HUDEP-2 (cell line): ENCODE data around the gene EXOC3L4.

Experiments used
- DNase-seq, 76 experiments: peaks; one replicate each; lab custom pipeline; 2025; ENCODE audit not compliant: unreplicated experiment in 76 of 76; lab: John Stamatoyannopoulos, UW

Gene EXOC3L4

DNA sequence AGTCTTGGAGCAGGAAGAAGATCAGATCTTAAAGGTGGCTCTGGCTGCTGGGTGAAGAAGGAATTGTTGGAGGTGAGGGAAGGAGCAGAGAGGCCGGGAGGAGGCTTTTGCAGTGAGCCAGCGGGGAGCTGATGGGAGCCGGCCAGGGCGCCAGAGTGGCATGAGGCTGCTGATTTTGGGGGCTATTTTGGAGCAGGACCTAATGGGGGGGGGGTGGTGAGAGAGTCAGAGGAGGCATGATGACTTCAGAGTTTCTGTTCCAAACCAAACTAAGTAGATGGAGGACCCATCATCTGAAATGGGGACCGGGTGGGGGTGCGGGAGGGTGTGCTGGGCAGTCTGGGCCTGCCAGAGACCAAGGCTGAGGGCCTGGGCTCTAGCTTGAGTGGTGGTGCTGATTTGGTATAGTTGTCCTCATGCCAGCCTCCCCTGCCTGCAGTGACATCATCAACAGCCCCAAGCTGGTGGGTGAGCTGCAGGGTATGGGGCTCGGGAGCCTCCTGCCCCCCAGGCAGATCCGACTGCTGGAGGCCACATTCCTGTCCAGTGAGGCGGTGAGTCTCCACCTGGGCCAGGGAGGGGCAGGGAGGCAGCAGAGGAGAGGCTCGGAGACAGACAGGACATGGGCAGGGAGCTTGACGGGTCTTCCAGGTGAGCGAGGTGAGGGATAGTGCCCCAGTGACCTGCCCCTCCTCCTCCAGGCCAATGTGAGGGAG, 34.9 kb downstream of the EXOC3L4 start:
- DNase-seq, result no peak

DNA sequence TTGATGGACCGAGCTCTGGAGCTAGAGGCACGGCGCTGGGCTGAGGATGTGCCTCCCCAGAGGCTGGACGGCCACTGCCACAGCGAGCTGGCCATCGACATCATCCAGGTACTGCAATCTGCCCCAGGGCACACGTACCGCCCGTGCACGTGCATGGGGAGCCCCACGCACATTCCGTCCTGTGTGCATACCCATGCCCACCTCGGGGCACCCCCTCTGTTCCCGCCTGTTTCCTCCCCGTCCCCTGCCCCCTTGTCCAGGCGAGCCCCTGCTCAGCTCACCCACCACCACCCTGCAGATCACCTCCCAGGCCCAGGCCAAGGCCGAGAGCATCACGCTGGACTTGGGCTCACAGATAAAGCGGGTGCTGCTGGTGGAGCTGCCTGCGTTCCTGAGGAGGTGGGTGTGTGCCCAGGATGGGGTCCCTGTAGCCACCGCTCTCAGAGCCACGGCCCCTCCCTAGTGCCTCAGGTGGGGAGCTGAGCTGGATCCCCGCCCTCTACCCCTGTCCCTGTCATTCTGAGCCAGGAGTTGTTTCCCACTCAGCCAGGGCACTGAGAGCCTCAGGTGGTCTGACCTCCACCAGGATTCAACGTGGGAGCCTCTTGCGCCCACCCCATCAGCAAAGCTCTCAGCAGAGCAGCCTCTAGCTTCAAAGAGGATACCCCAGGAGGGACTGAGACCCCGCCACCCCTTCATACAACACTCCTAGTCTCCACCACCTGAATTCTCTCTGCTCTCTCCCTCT, 35.7 kb downstream of the EXOC3L4 start:
- no peak for DNase-seq

DNA sequence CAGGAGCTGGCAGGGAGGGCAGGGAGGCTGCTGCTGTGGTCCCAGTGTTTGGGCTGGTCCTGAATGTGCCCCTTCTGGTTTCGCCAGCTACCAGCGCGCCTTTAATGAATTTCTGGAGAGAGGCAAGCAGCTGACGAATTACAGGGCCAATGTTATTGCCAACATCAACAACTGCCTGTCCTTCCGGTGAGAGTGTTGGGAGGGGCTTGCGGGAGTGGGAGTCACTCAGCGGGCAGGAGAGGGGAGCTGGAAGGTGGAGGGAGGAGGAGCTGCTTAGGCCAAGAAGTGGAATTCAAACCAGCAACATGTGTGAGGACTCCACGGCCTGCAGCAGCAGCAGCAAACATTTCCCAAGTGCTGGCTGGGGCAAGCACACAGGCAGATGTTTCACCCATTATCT, 36.4 kb downstream of the EXOC3L4 start:
- DNase-seq, result no peak

DNA sequence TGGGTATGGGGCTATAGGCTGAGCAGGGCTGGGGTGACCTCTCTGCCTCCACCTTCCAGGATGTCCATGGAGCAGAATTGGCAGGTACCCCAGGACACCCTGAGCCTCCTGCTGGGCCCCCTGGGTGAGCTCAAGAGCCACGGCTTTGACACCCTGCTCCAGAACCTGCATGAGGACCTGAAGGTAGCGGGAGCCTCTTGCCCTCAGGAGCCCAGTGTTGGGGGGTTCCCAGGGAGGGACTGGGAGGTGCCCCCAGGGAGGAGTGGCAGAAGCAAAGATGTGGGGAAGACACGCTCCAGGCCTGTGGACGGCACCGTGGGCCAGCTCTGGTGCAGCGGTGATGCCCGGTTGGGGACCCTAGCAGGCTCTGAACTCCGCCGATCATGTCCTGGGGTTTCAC, 37.1 kb downstream of the EXOC3L4 start:
- no peak for DNase-seq

DNA sequence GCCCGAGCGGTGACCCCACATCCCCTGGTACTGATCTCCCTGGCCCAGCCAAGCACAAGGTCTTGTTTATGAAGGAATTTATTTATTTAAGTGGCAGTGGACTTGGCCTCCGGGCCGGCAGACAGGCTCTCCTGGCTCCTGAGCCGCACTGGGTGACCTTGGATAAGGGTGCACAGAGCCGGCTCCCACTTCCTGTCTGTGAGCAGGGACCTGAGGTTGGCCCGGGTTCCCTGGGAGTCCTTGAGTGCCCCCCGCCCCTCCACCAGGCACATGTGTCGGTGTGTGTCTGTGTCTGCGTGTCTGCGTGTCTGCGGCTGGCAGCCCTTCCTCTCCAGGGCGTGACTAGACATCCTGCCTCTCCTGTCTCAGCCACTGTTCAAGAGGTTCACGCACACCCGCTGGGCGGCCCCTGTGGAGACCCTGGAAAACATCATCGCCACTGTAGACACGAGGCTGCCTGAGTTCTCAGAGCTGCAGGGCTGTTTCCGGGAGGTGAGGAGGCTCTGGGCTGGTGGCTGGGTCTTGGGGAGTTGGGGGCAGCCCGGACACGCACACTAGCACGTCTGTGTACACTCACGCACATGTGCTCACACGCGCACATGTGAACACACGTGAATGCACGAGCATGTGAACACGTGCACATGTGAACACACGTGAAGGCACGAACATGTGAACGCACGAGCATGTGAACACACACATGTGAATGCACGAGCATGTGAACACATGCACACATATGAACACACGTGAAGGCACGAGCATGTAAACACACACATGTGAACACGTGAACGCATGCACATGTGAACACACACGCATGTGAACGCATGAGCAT, 38.1 kb downstream of the EXOC3L4 start:
- no peak for DNase-seq

DNA sequence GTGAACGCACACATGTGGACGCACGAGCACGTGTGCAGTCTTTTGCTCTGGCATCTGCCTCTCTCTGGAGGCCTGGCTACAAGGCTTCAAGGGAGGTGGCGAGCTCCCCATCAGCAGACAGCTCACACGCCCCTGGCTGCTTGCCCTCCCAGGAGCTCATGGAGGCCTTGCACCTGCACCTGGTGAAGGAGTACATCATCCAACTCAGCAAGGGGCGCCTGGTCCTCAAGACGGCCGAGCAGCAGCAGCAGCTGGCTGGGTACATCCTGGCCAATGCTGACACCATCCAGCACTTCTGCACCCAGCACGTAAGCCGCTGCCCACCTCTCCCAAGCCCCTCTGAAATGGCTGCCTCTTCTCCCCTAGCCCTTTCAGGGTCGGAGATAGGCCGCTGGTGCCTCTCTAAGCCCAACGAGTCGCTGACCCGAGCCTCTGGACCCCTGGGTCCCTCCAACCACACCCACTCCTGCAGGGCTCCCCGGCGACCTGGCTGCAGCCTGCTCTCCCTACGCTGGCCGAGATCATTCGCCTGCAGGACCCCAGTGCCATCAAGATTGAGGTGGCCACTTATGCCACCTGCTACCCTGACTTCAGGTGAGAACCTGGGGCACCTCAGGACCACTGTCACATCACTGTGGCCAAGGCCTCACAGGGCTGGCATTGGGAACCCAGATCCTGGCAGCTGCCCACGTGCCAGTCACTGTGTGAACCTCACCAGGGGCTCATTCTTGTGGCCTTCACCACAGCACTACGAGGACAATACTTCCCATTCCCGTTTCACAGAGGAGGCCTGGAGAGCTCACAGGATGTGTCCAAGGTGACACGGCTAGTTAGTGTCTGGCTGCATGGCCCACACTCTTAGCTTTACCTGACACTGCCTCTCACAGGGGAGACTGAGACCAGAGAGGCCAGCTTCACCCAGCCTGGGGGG, 39.0 kb downstream of the EXOC3L4 start:
- no peak for DNase-seq

DNA sequence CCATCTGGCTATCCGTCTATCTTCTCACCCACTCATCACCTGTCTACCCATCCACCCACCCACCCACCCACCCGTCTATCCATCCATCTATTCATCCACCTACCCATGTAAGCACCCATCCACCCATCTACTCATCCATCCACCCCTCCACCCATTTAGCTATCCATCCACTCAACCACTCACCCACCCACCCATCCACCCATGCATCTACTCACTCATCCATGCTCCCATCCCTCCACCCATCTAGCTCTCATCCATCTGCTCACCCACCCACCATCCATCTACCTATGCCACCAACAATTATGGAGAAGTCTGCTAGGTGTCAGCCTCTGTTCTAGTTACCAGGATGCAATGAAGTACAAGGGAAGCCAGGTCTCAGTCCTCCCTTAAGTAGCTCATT, 39.9 kb downstream of the EXOC3L4 start:
- no peak for DNase-seq

DNA sequence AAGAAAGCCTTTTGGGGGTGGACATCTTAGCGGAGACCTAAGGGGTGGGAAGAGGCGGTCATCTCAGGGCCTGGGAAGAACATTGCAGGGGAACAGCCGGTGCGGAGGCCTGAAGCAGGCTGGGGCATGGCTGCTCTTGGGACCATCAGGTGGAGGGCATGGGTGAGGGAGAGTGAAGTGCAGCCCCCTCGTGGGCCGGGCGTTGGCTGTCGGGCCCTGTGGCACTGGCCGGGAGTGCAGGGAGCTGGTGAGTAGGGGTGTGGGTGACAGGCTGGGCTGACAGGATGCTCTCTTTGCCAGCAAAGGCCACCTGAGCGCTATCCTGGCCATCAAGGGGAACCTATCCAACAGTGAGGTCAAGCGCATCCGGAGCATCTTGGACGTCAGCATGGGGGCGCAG, 40.4 kb downstream of the EXOC3L4 start:
- no peak for DNase-seq

DNA sequence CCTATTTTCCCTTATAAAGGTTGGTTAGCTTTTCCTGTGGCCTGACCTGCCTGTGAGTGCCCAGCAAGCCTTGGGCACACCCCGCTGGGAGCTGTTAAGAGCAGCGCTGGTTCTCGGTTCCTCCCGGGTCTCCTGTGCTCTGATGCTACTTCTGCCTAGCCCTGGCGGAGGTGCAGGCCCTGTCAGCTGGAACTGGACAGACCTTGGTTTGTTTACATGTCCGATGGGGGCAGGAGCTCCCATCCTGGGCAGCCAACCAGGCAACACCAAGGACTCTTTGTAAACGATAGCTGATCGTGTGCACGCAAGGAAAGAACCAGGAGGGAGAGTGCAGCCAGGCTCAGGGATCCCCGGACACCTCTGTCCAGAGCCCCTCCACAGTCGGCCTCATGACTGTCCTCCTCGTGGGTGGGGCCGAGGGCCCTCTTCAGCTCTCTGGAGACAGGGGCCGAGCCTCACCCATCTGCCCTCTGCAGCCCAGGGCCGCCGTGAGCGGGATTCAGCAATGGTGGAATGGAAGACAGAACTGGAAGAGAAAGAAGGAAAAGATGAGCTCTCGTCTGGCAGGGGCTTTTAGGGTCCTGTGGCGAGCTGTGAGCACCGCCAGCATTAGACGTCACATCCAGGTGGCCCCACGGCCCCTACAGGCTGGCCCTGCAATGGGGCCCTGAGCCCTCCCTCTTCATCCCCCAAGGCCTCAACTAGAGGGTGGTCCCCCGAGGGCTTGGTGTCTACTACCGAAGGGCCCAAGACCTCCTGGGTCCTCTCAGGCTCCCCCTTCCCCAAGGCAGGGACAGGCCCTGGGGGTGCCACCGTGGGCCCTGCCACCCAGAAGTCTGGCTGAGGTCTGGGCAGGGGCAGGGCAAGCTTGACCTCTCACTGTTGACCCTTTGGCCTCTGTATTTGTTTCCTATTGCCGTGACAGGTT, 41.1 kb downstream of the EXOC3L4 start:
- DNase-seq, result no peak

DNA sequence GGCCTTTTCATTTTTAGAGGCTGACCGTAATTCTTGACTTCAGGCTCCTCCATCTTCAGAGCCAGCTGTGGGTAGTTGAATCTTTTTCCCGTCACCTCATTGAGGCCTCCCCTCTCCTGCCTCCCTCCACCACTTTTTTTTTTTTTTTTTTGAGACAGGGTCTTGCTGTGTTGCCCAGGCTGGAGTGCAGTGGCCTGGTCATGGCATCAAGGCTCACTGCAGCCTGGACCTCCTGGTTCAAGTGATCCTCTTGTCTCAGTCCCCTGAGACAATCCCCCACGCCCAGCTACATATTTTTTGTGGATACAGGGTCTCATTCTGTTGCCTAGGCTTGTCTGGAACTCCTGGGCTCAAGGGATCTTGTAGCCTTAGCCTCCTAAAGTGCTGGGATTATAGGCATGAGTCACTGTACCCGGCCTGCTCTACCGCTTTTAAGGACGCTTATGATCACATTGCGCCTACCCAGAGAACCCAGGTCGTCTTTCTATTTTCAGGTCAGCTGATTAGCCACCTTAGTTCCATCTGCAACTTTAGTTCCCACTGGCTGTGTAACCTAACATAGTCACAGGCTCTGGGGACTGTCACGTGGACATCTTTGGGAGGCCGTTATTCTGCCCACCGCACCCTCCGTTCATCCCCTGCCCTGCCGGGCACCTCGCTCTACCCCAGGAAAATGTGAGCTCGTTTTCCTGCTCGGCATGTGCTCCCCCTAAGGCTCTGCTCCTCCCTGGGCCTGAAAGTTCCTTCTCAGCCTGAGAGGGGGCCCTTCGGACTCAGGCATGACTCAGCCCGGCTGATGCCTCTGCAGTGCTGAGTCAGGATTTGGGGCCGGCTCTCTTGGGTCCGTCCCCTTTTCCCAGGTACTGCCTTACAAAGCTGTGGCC, 42.1 kb downstream of the EXOC3L4 start:
- peak in 1 of 76 experiments; percentile 17 for DNase-seq

DNA sequence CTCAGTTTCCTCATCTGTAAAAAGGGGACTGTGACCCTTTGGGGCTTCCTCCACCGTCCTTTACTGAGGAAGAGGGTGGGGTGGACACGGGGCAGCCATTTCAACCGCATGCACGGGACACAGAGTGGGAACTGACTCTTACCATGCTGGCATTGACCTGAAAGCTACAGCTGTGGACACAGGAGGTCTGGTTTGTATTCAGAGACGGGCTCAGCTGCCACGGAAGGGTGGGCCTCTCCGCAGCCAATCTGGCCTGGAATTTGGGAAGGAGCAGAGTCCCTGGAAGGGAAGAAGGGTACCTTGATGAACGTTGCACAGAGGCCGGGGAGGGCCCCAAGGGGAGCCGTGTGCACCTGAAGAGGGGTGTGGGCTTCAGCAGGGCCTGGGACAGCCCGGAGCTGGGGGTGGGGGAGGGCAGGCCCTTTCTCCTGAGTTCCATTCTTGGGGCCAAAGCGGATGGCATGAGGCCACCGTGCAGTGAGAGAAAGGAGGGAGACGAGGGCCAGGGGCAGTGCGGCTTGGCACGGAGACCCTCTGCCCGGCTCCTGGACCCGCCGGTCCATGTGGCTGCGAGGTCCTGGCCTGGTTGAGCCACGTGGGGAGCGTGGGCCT, 43.3 kb downstream of the EXOC3L4 start:
- DNase-seq, result no peak

DNA sequence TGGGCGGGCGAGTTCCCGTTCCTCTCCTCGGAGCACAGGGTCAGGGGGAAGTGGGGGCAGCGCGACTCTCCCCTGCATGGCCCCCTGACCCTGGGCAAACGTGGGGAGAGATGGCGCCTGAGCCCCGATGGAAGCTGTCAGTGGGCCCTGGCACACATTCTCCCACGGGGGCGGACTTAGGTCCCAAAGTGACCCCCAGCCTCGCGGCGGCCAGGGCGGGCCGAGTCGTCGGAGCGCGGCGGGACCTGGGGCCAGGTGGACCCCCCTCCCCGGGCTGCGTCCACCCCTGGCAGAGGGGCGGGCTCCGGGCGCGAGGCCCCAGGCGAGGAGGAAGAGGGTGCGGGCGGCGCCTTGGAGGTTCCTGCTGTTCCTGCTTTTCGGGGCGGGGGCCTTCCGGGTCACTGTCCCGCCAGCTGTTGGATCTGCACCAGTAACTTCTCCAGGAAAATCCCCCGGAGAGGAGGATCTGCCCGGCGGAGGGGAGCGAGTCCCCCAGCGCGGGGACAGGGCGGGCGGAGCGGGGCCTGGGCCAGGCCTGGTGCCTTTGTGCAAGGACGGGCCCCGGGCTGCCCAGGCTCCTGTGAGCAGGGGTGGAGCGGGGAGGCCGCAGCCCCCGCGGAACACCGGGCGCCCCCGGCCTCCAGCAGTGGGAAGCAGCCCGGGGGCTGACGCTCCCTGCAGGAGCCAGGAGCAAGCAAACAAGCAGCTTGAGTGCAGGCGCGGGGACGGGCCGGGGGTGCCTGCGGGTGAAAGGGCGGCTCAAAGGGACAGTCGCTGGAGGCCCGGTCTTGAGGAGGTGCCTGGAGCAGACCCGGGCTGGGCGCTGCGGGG, 44.0 kb downstream of the EXOC3L4 start:
- no peak for DNase-seq

DNA sequence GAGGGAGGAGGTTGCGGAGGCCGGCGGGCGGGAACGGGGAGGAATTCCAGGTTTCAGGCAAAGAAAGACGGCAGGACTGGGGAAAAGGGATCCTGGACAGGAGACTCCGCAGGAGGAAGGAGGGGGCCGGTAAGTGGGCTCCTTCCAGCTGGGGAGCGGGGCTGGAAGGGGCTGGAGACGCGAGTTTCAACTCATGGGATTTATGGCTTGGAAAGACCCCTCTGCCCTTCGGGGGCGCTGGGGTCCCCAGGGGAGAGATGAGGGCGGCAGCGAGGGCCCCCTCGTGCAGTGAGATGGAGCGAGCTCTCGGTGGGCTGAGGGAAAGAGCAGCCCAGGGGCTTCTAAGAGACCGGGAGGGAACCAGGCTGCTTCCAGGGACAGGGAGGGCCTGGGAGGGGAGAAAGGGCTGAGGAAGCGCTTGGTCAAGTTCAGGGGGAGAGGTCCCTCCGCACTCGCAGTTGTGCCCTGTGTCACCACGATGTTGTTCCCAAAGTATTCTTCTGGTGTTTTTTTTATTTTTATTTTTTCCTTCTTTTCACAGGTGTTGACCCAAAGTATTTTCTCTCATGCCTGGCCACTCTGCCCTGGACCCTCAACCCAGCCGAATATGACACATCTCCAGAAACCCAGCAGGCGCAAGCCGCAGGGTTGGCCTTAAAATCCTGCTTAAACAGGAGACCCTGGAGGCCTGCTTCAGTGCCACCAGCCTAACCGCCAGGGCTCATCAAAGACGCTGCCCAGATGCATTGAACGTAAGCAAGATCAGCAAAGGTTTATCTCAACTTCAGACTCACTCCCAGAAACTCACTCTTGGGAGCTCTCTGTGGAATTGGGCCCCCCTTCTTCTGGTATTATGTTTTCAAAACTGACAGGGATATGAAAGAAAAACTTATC, 44.9 kb downstream of the EXOC3L4 start:
- no peak for DNase-seq

DNA sequence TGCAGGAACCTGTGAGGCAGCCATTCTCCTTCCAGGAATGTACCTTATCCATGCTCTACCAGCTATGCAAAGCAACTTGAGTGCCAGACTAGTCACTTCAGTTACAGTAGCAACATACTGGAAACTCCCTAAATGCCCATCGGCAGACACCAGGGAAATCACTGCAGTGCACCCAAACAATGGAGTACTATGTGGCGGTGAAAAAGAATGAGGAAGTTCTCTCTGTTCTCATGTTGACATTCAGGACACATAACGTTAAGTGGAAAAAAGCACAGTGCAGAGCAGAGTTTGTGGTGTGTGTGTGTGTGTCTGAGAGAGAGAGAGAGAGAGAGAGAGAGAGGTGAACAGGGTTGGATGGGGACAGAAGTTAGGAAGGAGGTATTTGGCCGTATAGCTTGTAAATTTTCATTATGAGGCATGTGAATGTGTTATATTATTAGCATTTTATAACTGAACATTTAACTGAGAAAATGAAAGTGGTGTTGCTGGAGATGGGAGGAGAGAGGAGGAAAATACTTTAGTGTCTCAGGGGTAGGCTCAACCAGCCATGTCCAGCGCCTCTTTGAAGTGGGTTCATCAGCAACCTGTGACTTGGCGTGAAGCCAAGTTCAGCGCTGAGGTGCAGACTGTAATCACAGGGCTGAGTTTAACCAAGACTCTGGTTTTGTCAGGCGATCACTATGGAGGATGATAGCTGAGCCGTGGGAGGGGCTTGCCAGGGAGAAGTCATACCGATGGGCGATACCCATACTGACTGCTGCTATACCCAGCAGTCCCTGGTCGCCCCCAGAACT, 46.0 kb downstream of the EXOC3L4 start:
- DNase-seq, result peak in 1 of 76 experiments; percentile 22

DNA sequence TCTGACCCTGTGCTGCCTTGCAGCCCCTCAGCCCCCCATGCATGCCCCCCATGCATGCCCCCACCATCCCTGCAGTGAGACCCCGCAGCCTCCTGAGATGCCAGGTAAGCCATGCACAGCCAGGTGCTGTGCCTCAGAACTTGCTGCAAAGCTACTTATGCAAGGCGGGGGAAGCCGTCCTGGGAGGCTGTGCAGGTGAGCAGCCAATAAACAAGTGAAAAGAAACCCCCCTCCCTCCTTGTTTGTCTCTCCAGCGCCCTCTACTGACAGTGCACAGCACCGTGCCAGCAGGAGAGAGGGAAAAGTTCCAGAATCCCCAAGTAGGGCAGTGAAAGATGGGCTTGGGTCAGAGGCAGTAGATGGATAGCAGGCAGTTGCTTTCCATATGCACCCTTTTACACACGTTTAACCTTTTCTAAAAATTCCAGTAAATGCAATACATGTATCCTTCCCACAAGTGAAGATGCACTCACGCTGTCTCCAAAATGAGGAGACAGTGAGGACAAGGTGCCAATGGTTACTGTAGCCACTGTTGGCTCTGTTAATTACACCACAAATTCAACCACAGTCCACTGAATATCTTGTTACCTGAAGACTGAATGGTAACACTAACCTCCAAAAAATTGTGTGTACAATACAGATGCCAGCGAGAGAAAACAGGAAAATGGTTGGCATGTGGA, 46.7 kb downstream of the EXOC3L4 start:
- peak in 30 of 76 experiments; percentile 4 to 41 (median 16) for DNase-seq
